Endometrial microvascular endothelial cells (primary cell): ENCODE results near the gene MATN3. TPM values are rescaled to one million over a fixed set of nuclear protein-coding genes. Genes with fewer than 3 reads are reported as not detected.

Experiments
- in situ Hi-C: cut with HindIII; loops from 2 replicates; pipeline ENCODE4 v1.10.0; 2017; ENCODE audit warnings: low sequenced_read_pairs, low pct_unique_long_range_greater_than_20kb; ENCODE audit errors: inconsistent ontology term
- total RNA-seq: library from RNA; depleted of rRNA; stranded (reverse); fragments of >200 nt; gene quantifications from one replicate; pipeline ENCODE4 v1.2.3, GENCODE V29; 2015; ENCODE audit errors: inconsistent ontology term

MATN3 gene
- total RNA-seq, 1 donor from 2014 or later = 5.2 TPM

- in situ Hi-C loops = no loop called here
Observed at GRCh38 chr2:19947184-19947940, 65.1 kb downstream of the MATN3 start.

GRCh38 chr2:19944205-19944845 is 68.1 kb downstream of the MATN3 start:
- in situ Hi-C loops = no loop called here

GRCh38 chr2:19943189-19943588 is 69.3 kb downstream of the MATN3 start:
- in situ Hi-C loops = no loop called here

GRCh38 chr2:19942199-19942598 is 70.3 kb downstream of the MATN3 start:
- in situ Hi-C loops = no loop called here

Other genes with a start within 250 kb of the MATN3 start
- 4.1 TPM for gene TTC32, start 110.7 kb downstream of the MATN3 start, total RNA-seq
- 7.0 TPM for gene WDR35, start 22.6 kb downstream of the MATN3 start, total RNA-seq
- gene LAPTM4A, start 39.0 kb upstream of the MATN3 start, total RNA-seq = 147 TPM
- gene SDC1, start 212.5 kb upstream of the MATN3 start, total RNA-seq = 2.9 TPM